OCI-LY1 (cell line): Measurements from ENCODE around the gene LBH.

Source experiments
- EZH2 ChIP-seq: fragments of 200-600 bp; sonication (generic), shearing (Covaris generic); IDR thresholded peaks from 2 replicates; pipeline ENCODE4 v1.8.0; 2017; ENCODE audit warnings: borderline replicate concordance, mixed run types, mild to moderate bottlenecking, antibody characterized with exemption, low read length, moderate library complexity, mixed read lengths
- TF ChIP-seq, protein P1 (sequence below): fragments of 200-600 bp; sonication (generic), shearing (Covaris generic); IDR thresholded peaks from 2 replicates; pipeline ENCODE4 v1.5.1; 2017; ENCODE audit warnings: mild to moderate bottlenecking, antibody characterized with exemption, low read length, moderate library complexity, mixed read lengths

DNA sequence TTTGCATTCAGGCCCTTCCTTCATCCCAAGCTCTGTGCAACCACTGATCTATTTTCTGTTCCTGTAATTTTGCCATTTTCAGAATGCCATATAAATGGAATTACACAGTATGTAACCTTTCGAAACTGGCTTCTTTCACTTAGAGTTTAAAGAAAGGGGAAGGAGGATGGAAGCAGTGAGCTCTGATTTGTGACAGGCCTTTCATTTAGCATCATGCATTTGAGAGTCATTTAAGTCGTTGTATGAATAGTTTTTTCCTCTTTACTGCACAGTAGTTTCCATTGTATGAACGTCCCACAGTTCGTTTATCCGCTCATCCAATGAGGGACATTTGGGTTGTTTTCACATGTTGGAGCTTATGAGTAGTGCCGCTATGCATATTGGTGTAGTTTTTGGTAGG, 67.0 kb downstream of the LBH start:
- TF ChIP-seq, protein P1, sequence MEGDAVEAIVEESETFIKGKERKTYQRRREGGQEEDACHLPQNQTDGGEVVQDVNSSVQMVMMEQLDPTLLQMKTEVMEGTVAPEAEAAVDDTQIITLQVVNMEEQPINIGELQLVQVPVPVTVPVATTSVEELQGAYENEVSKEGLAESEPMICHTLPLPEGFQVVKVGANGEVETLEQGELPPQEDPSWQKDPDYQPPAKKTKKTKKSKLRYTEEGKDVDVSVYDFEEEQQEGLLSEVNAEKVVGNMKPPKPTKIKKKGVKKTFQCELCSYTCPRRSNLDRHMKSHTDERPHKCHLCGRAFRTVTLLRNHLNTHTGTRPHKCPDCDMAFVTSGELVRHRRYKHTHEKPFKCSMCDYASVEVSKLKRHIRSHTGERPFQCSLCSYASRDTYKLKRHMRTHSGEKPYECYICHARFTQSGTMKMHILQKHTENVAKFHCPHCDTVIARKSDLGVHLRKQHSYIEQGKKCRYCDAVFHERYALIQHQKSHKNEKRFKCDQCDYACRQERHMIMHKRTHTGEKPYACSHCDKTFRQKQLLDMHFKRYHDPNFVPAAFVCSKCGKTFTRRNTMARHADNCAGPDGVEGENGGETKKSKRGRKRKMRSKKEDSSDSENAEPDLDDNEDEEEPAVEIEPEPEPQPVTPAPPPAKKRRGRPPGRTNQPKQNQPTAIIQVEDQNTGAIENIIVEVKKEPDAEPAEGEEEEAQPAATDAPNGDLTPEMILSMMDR, result no peak
- TF ChIP-seq EZH2, result no peak
